H1 (cell line): ENCODE results near the gene PPP2R3B. TPM values are rescaled to one million over a fixed set of nuclear protein-coding genes. Genes with fewer than 3 reads are reported as not detected.
A peak's percentile ranks its signal among the peaks of the same experiment; 100 is the strongest.

Experiments used
- CTCF ChIA-PET: fragments of 300-600 bp; sonication (Branson Sonifier 250); formaldehyde crosslinking; loops from one replicate; lab custom pipeline; 2021; ENCODE audit not compliant: partially characterized antibody; lab: Charles Lee
- POLR2A ChIA-PET: fragments of 300-600 bp; sonication (Branson Sonifier 250); formaldehyde crosslinking; loops from one replicate; lab custom pipeline; 2021; ENCODE audit warnings: inconsistent platforms; ENCODE audit not compliant: partially characterized antibody; lab: Charles Lee
- DNase-seq, 2 experiments: peaks; one replicate each; pipeline versions ENCODE4 v3.0.0 to v3.0.0-alpha.2; 2010 to 2022; ENCODE audit warnings: low spot score in 2 of 2, low read depth in 1 of 2, mixed read lengths in 1 of 2
- FAIRE-seq: peaks from 2 replicates; lab custom pipeline; 2011; peaks lifted over from hg19 to GRCh38; lab: Jason Lieb, UNC
- H2AFZ ChIP-seq: 2 replicates; pipeline ENCODE4 v1.8.1; 2012; ENCODE audit warnings: low read length, inconsistent platforms
- H2AK5ac ChIP-seq: 2 replicates; pipeline ENCODE4 v1.6.1; 2013; ENCODE audit warnings: low read depth, low read length
- H2BK120ac ChIP-seq: replicated peaks from 2 replicates; pipeline ENCODE3; 2013; ENCODE audit warnings: low read depth, low read length, inconsistent platforms
- H2BK12ac ChIP-seq: 2 replicates; pipeline ENCODE4 v1.6.1; 2013; ENCODE audit warnings: low read depth, low read length
- H2BK15ac ChIP-seq: 2 replicates; pipeline ENCODE4 v1.6.1; 2013; ENCODE audit warnings: low read length
- H2BK20ac ChIP-seq: 2 replicates; pipeline ENCODE4 v1.6.1; 2013; ENCODE audit warnings: low read length
- H2BK5ac ChIP-seq: 2 replicates; pipeline ENCODE4 v1.6.1; 2013; ENCODE audit warnings: low read depth, low read length
- H3K14ac ChIP-seq: 2 replicates; pipeline ENCODE4 v1.6.1; 2013; ENCODE audit warnings: inconsistent platforms; ENCODE audit not compliant: insufficient read length
- H3K18ac ChIP-seq: 2 replicates; pipeline ENCODE4 v1.6.1; 2013; ENCODE audit warnings: low read length; ENCODE audit errors: extremely low read depth
- H3K23ac ChIP-seq: 2 replicates; pipeline ENCODE4 v1.6.1; 2013; ENCODE audit warnings: inconsistent platforms; ENCODE audit not compliant: insufficient read length
- H3K23me2 ChIP-seq: 2 replicates; pipeline ENCODE4 v1.6.1; 2013; ENCODE audit warnings: low read depth, low read length
- H3K27ac ChIP-seq: 2 replicates; pipeline ENCODE4 v1.6.1; 2011; ENCODE audit warnings: low read depth, low read length, inconsistent platforms
- H3K27me3 ChIP-seq, 4 experiments: replicated peaks in 1 of 4; 1 replicate in 1 of 4; 2 replicates in 3 of 4; pipeline versions ENCODE4 v1.6.1 to v1.8.1; 2011 to 2013; ENCODE audit warnings: low read length in 3 of 4, mild to moderate bottlenecking in 3 of 4, inconsistent platforms in 2 of 4, mixed read lengths in 2 of 4, moderate library complexity in 1 of 4; ENCODE audit not compliant: control insufficient read depth in 3 of 4, insufficient read depth in 3 of 4; ENCODE audit errors: extremely low read depth in 1 of 4
- H3K36me3 ChIP-seq, 4 experiments: 2 replicates each; pipeline versions ENCODE4 v1.6.1 to v1.8.1; 2011 to 2013; ENCODE audit warnings: mild to moderate bottlenecking in 4 of 4, low read length in 3 of 4, moderate library complexity in 2 of 4, control low read depth in 1 of 4, inconsistent platforms in 1 of 4; ENCODE audit not compliant: insufficient read depth in 4 of 4, control insufficient read depth in 2 of 4
- H3K4ac ChIP-seq: replicated peaks from 2 replicates; pipeline ENCODE3; 2013; ENCODE audit warnings: low read length, low read depth, mixed read lengths, inconsistent platforms; ENCODE audit not compliant: insufficient read length
- H3K4me1 ChIP-seq, 4 experiments: replicated peaks in 1 of 4; 1 replicate in 1 of 4; 2 replicates in 3 of 4; pipeline versions ENCODE4 v1.6.1 to v1.8.1; 2011 to 2013; ENCODE audit warnings: low read length in 3 of 4, inconsistent platforms in 2 of 4, mixed read lengths in 1 of 4; ENCODE audit not compliant: insufficient read depth in 4 of 4, control insufficient read depth in 3 of 4
- H3K4me2 ChIP-seq, 2 experiments: 2 replicates each; pipeline versions ENCODE4 v1.6.1 to v1.8.1; 2011 to 2013; ENCODE audit warnings: low read depth in 2 of 2, low read length in 2 of 2, control low read depth in 1 of 2, inconsistent platforms in 1 of 2, mild to moderate bottlenecking in 1 of 2; ENCODE audit not compliant: insufficient read depth in 1 of 2
- H3K4me3 ChIP-seq, 4 experiments: fragments of 200-600, 300-600 bp in 1 of 4; sonication (generic), shearing (Covaris generic), sonication (Bioruptor Twin) in 1 of 4; 2 replicates each; pipeline versions ENCODE4 v1.5.1 to v1.8.1; 2011 to 2016; ENCODE audit warnings: low read length in 4 of 4, low read depth in 3 of 4, control low read depth in 2 of 4, inconsistent platforms in 2 of 4, mild to moderate bottlenecking in 2 of 4, mixed read lengths in 1 of 4, moderate library complexity in 1 of 4; ENCODE audit not compliant: insufficient read depth in 2 of 4; ENCODE audit errors: extremely low read depth in 1 of 4
- H3K56ac ChIP-seq: replicated peaks from 2 replicates; pipeline ENCODE3; 2013; ENCODE audit warnings: low read depth, mild to moderate bottlenecking, mixed read lengths, low read length, inconsistent platforms; ENCODE audit not compliant: insufficient read length
- H3K79me1 ChIP-seq: 2 replicates; pipeline ENCODE4 v1.6.1; 2013; ENCODE audit warnings: low read depth, low read length, control low read depth
- H3K79me2 ChIP-seq, 2 experiments: 2 replicates each; pipeline versions ENCODE4 v1.6.1 to v1.8.1; 2012 to 2013; ENCODE audit warnings: low read length in 2 of 2, mild to moderate bottlenecking in 2 of 2, inconsistent platforms in 1 of 2; ENCODE audit not compliant: insufficient read depth in 2 of 2, control insufficient read depth in 1 of 2
- H3K9ac ChIP-seq, 4 experiments: replicated peaks in 1 of 4; 1 replicate in 1 of 4; 2 replicates in 3 of 4; pipeline versions ENCODE4 v1.6.1 to v1.8.1; 2011 to 2013; ENCODE audit warnings: low read depth in 3 of 4, low read length in 3 of 4, control low read depth in 2 of 4, mild to moderate bottlenecking in 2 of 4, moderate library complexity in 2 of 4, inconsistent platforms in 1 of 4; ENCODE audit errors: extremely low read depth in 1 of 4
- H3K9me3 ChIP-seq, 2 experiments: 2 replicates each; pipeline versions ENCODE4 v1.6.1 to v1.8.1; 2012 to 2013; ENCODE audit warnings: mild to moderate bottlenecking in 2 of 2, moderate library complexity in 2 of 2, control low read depth in 1 of 2, inconsistent platforms in 1 of 2, low read depth in 1 of 2, low read length in 1 of 2, mixed read lengths in 1 of 2; ENCODE audit not compliant: insufficient read depth in 2 of 2
- H4K20me1 ChIP-seq, 2 experiments: replicated peaks in 1 of 2; 2 replicates each; pipeline versions ENCODE3 to v1.8.1; 2011 to 2013; ENCODE audit warnings: inconsistent platforms in 2 of 2, low read length in 2 of 2, mild to moderate bottlenecking in 1 of 2; ENCODE audit not compliant: insufficient read depth in 2 of 2, control insufficient read depth in 1 of 2
- H4K5ac ChIP-seq: 2 replicates; pipeline ENCODE4 v1.6.1; 2013; ENCODE audit warnings: low read length, low read depth, mixed read lengths, inconsistent platforms; ENCODE audit not compliant: insufficient read length
- H4K8ac ChIP-seq: 2 replicates; pipeline ENCODE4 v1.8.0; 2013; ENCODE audit warnings: mild to moderate bottlenecking, moderate library complexity, low read length, inconsistent platforms; ENCODE audit not compliant: insufficient read depth; ENCODE audit errors: extremely low read depth
- H4K91ac ChIP-seq: replicated peaks from 2 replicates; pipeline ENCODE3; 2013; ENCODE audit warnings: low read length, mixed read lengths, inconsistent platforms; ENCODE audit not compliant: insufficient read length
- BRCA1 ChIP-seq: IDR thresholded peaks from 2 replicates; pipeline ENCODE4 v1.6.1; 2012; ENCODE audit warnings: low read depth, low read length, improper control_type of control experiment
- CHD2 ChIP-seq: IDR thresholded peaks from 2 replicates; pipeline ENCODE4 v1.6.1; 2012; ENCODE audit warnings: low read length, improper control_type of control experiment
- E2F6 ChIP-seq: IDR thresholded peaks from 2 replicates; pipeline ENCODE4 v1.6.1; 2012; ENCODE audit warnings: inconsistent platforms
- NRF1 ChIP-seq: IDR thresholded peaks from 2 replicates; pipeline ENCODE4 v1.6.1; 2011; ENCODE audit warnings: mild to moderate bottlenecking, low read depth, low read length, improper control_type of control experiment
- POU5F1 ChIP-seq: IDR thresholded peaks from 2 replicates; pipeline ENCODE4 v1.6.1; 2011; ENCODE audit warnings: low read depth, mild to moderate bottlenecking, low read length, moderate library complexity
- WGBS, 2 experiments: shearing (Covaris generic) in 1 of 2; methylation state at CpG; one replicate each; pipeline versions ENCODE4 v1.1.6 to v1.1.7; 2013 to 2015; ENCODE audit warnings: low lambda C conversion rate in 2 of 2, mixed read lengths in 2 of 2, inconsistent platforms in 1 of 2, low coverage in 1 of 2, missing lambda C conversion rate in 1 of 2; ENCODE audit not compliant: insufficient replicate concordance in 2 of 2, insufficient coverage in 1 of 2, insufficient read length in 1 of 2; ENCODE audit errors: extremely low coverage in 1 of 2, missing lambda C conversion rate in 1 of 2; 5-methylcytosine and 5-hydroxymethylcytosine counted together
- polyA plus RNA-seq, 7 experiments: library from polyadenylated mRNA; depleted of rRNA in 3 of 7; stranded (reverse) in 5 of 7; unstranded in 2 of 7; fragments of >200 nt in 5 of 7; fragments of 200-250 nt in 2 of 7; gene quantifications; 1 replicate in 5 of 7; 2 replicates in 1 of 7; 4 replicates in 1 of 7; pipeline versions ENCODE4 v1.2.1 to v1.2.3, GENCODE V29; 2011 to 2013; ENCODE audit warnings: missing spikeins in 2 of 7, mixed read lengths in 2 of 7
- total RNA-seq: library from RNA; stranded (reverse); fragmentation: NEBNext Ultra II Directional; extraction: Animal tissue kit (Norgen Biotek cat#: 25700); gene quantifications from 2 replicates; pipeline ENCODE4 v1.2.1, GENCODE V29; 2021

Gene PPP2R3B
- total and polyA plus RNA-seq, 2 of the 8 experiments (the other 6 are each of a cell fraction or from before 2014, with no cell fraction given), result 47.6 to 86.7 TPM

GRCh38 chrX:410296-410695 lies 23.6 kb upstream of the PPP2R3B start:
- Histone ChIP-seq H3K4me3 (no peak overlapping the region), H3K79me1 (no peaks in the 10 kb centered on the region), H3K79me2 (no peaks in the 10 kb centered on the region), H2BK12ac (0 out of 2 replicates have a peak overlapping the region, but pooled peaks have one; percentile 17), H3K27ac (no peak overlapping the region), H3K56ac (no peak overlapping the region), H4K91ac (no peak overlapping the region), H3K4me1 (peaks cover 0 to 9% (median 3%) of the 10 kb centered on the region in 4 experiments; a peak in 6 of 7 replicates), H2AK5ac (no peak overlapping the region), H3K27me3 (no peaks in the 10 kb centered on the region), H3K36me3 (no peaks in the 10 kb centered on the region), H2BK5ac (no peak overlapping the region), H4K5ac (no peak overlapping the region), H3K23ac (no peak overlapping the region), H2AFZ (no peak overlapping the region), H3K4me2 (no peak overlapping the region), H3K14ac (no peak overlapping the region), H2BK20ac (peak overlapping the region; percentile 61; the same call in 1 of the 2 replicates), H3K18ac (peak overlapping the region; percentile 19; the same call in 1 of the 2 replicates), H4K8ac (peak overlapping the region; percentile 28; the same call in 1 of the 2 replicates), H2BK120ac (no peak overlapping the region), H3K9ac (no peak overlapping the region), H2BK15ac (no peak overlapping the region), H3K9me3 (peaks cover 0 to 14% of the 10 kb centered on the region in 2 experiments; a peak in 2 of 4 replicates), H3K23me2 (peaks cover 7% of the 10 kb centered on the region), H3K4ac (no peak overlapping the region), H4K20me1 (no peaks in the 10 kb centered on the region)
- FAIRE-seq (no peak), DNase-seq (no peak)
- 93% methylated on average over 17 of the region's 17 CpGs; no CpG with 5 or more reads in 1 of the 2 experiments for WGBS, 2 experiments
- ChIA-PET POLR2A (no interaction called here), CTCF (no interaction called here)
- TF ChIP-seq CHD2 (no peak), E2F6 (no peak), NRF1 (no peak), POU5F1 (no peak), BRCA1 (no peak)
